Hepatocyte (in vitro differentiated cells): ENCODE data around the gene SORBS2.

Experiments used
- EZH2 ChIP-seq: fragments of 200-600 bp; sonication (generic); IDR thresholded peaks from 2 replicates; pipeline ENCODE4 v1.6.1; 2016; ENCODE audit warnings: antibody characterized with exemption, mild to moderate bottlenecking, borderline replicate concordance
- TF ChIP-seq, protein P1 (sequence below): fragments of 200-600 bp; sonication (generic); IDR thresholded peaks from 2 replicates; pipeline ENCODE4 v1.5.1; 2016; ENCODE audit warnings: antibody characterized with exemption, mild to moderate bottlenecking; ENCODE audit not compliant: poor library complexity

DNA sequence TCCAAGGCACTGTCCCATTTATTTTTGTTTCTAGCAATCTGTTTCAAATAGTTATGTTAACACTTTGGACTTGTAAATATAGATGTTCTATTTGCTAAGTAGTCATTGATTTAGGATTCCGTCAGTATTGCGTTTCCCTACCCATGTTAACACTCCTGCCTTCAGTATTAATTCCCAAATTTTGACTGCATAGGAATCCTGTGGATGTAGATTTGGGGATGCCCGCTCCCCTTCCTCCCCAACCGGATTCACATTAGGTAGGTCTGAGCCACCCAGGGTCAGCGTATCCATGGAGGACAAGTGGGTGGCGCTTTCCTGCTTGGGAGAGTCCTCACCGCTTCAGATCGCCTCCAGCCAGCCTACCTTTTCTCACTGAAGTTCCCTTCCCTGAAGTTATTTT is 1.1 kb upstream of the SORBS2 start:
- TF ChIP-seq, protein P1, sequence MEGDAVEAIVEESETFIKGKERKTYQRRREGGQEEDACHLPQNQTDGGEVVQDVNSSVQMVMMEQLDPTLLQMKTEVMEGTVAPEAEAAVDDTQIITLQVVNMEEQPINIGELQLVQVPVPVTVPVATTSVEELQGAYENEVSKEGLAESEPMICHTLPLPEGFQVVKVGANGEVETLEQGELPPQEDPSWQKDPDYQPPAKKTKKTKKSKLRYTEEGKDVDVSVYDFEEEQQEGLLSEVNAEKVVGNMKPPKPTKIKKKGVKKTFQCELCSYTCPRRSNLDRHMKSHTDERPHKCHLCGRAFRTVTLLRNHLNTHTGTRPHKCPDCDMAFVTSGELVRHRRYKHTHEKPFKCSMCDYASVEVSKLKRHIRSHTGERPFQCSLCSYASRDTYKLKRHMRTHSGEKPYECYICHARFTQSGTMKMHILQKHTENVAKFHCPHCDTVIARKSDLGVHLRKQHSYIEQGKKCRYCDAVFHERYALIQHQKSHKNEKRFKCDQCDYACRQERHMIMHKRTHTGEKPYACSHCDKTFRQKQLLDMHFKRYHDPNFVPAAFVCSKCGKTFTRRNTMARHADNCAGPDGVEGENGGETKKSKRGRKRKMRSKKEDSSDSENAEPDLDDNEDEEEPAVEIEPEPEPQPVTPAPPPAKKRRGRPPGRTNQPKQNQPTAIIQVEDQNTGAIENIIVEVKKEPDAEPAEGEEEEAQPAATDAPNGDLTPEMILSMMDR: no peak
- TF ChIP-seq EZH2: no peak
